Pancreas (tissue), 10 donors: Measurements from ENCODE around the gene OPRL1. TPM values are rescaled to one million over a fixed set of nuclear protein-coding genes. Genes with fewer than 3 reads are reported as not detected.

Experiments used
- ATAC-seq, 4 donors: fragments of 200-7000 bp; cut with Tn5 transposase; one replicate each; pipeline versions ENCODE4 v1.8.0 to v1.9.1; 2020; ENCODE audit warnings: mild to moderate bottlenecking in 4 of 4, moderate library complexity in 4 of 4
- DNase-seq, 6 donors: peaks; one replicate each; pipeline ENCODE4 v3.0.0-alpha.2; 2020
- FAIRE-seq: peaks from 2 replicates; lab custom pipeline; 2012; peaks lifted over from hg19 to GRCh38; lab: Jason Lieb, UNC
- H3K27ac ChIP-seq, 4 donors: fragments of 200-600 bp; sonication (generic); 1 replicate in 3 of 4; 2 replicates in 1 of 4; pipeline versions ENCODE4 v1.5.0 to v1.8.0; 2020
- H3K27me3 ChIP-seq, 4 donors: fragments of 200-600 bp; one replicate each; pipeline ENCODE4 v1.8.0; 2021
- H3K36me3 ChIP-seq, 3 donors: fragments of 200-600 bp; sonication (generic) in 1 of 3; one replicate each; pipeline versions ENCODE4 v1.5.0 to v1.8.0; 2020 to 2021
- H3K4me1 ChIP-seq, 3 donors: fragments of 200-600 bp; one replicate each; pipeline ENCODE4 v1.8.0; 2021
- H3K4me3 ChIP-seq, 4 donors: fragments of 200-600 bp; sonication (generic) in 2 of 4; one replicate each; pipeline versions ENCODE4 v1.5.0 to v1.8.0; 2020 to 2021
- H3K9me3 ChIP-seq, 4 donors: fragments of 200-600 bp; one replicate each; pipeline ENCODE4 v1.8.0; 2021
- CTCF ChIP-seq, 4 donors: fragments of 200-600 bp; sonication (generic) in 3 of 4; IDR thresholded peaks; one replicate each; pipeline versions ENCODE4 v1.5.0 to v1.8.0; 2021; ENCODE audit warnings: antibody characterized with exemption in 4 of 4
- WGBS, 2 donors: extraction: QIAGEN DNeasy Blood & Tissue Kit; methylation state at CpG; one replicate each; pipeline ENCODE4 v1.1.7; 2013; 5-methylcytosine and 5-hydroxymethylcytosine counted together
- intact Hi-C, 3 donors: fragments of 100-400 bp; cut with DNase I; formaldehyde crosslinking; loops; one replicate each; pipeline versions ENCODE4 v1.11.1 to v1.14.2; 2022
- polyA plus RNA-seq, 2 donors: library from polyadenylated mRNA; stranded (reverse); fragments of 200-250 nt; gene quantifications; one replicate each; pipeline ENCODE4 v1.2.3, GENCODE V29; 2013
- total RNA-seq, 6 donors: library from RNA; stranded (reverse); fragmentation: NEBNext Ultra II Directional in 4 of 6; extraction: Animal tissue kit (Norgen Biotek cat#: 25700) in 4 of 6; gene quantifications; one replicate each; pipeline versions ENCODE4 v1.2.1 to v1.2.4, GENCODE V29; 2021 to 2023
- donor health status: healthy with polysubstance abuse.
- donor health status: DM: no; HTN: no; CAD: no; lungs with moderate emphysema.
- donor health status: DM: no; HTN: no; CAD: no.
- donor health status: control.
- donor health status: control.
- donor health status: Bipolar disorder and iron deficiency.
- donor health status: DM: yes; HTN: yes; CAD: no.
- donor health status: DM: no; HTN: no; CAD: no.
- donor health status: DM: no; HTN: no; CAD: no.
- donor health status: DM: yes; HTN: yes; CAD: no.

OPRL1 gene
- total and polyA plus RNA-seq, 8 donors, result 0.25 to 2.2 (median 0.91) TPM

- ATAC-seq (no peak), FAIRE-seq (no peak), DNase-seq (peak in 2 of 6 donors; percentile 27 to 51)
- WGBS, 2 donors, result 61 to 77% methylated on average over 19 of the region's 19 CpGs
- no peak overlapping the region for H3K4me3 ChIP-seq
- intact Hi-C loops, result no loop called here
- H3K9me3 ChIP-seq, result no peaks in the 10 kb centered on the region
- H3K36me3 ChIP-seq, result no peaks in the 10 kb centered on the region
- TF ChIP-seq CTCF (IDR thresholded peaks at IDR 0.05), result no peak
- H3K4me1 ChIP-seq, result no peaks in the 10 kb centered on the region
- no peak overlapping the region for H3K27ac ChIP-seq
- no peaks in the 10 kb centered on the region for H3K27me3 ChIP-seq
These were observed 28.0 kb downstream of the OPRL1 start for GRCh38 chr20:64107736-64108457.

- ATAC-seq (no peak), DNase-seq (peak in 2 of 6 donors; percentile 21 to 53), FAIRE-seq (no peak)
- Histone ChIP-seq H3K4me3 (no peak overlapping the region), H3K27ac (no peak overlapping the region), H3K27me3 (no peaks in the 10 kb centered on the region), H3K36me3 (no peaks in the 10 kb centered on the region), H3K9me3 (no peaks in the 10 kb centered on the region), H3K4me1 (no peaks in the 10 kb centered on the region)
- WGBS, 2 donors, result 61 to 71% methylated on average over 25 to 26 of the region's 26 CpGs
- no peak for TF ChIP-seq CTCF (IDR thresholded peaks at IDR 0.05)
- intact Hi-C loops, result no loop called here
These were observed 29.1 kb downstream of the OPRL1 start for GRCh38 chr20:64108731-64109681.

GRCh38 chr20:64109831-64110391 is 30.0 kb downstream of the OPRL1 start:
- H3K4me1 ChIP-seq, result no peaks in the 10 kb centered on the region
- no peaks in the 10 kb centered on the region for H3K9me3 ChIP-seq
- DNase-seq (peak in 2 of 6 donors; percentile 15 to 51), ATAC-seq (no peak), FAIRE-seq (no peak)
- intact Hi-C loops, result no loop called here
- 64 to 78% methylated on average over 16 of the region's 16 CpGs for WGBS, 2 donors
- no peak overlapping the region for H3K27ac ChIP-seq
- no peak overlapping the region for H3K4me3 ChIP-seq
- no peaks in the 10 kb centered on the region for H3K36me3 ChIP-seq
- no peak for TF ChIP-seq CTCF (IDR thresholded peaks at IDR 0.05)
- no peaks in the 10 kb centered on the region for H3K27me3 ChIP-seq

- WGBS, 2 donors, result 81 to 85% methylated on average over 10 of the region's 10 CpGs
- no peaks in the 10 kb centered on the region for H3K9me3 ChIP-seq
- no peak for TF ChIP-seq CTCF (IDR thresholded peaks at IDR 0.05)
- DNase-seq, result peak in 1 of 6 donors; percentile 37
- H3K36me3 ChIP-seq, result no peaks in the 10 kb centered on the region
- H3K27me3 ChIP-seq, result no peaks in the 10 kb centered on the region
- no peak overlapping the region for H3K4me3 ChIP-seq
- H3K4me1 ChIP-seq, result no peaks in the 10 kb centered on the region
- no peak for ATAC-seq
- no peak overlapping the region for H3K27ac ChIP-seq
- no peak for FAIRE-seq
- intact Hi-C loops, result no loop called here
These were observed 30.7 kb downstream of the OPRL1 start for GRCh38 chr20:64110411-64111068.
